Progenitor cell of endocrine pancreas (in vitro differentiated cells): ENCODE results near the gene CYB561A3. TPM values are rescaled to one million over a fixed set of nuclear protein-coding genes. Genes with fewer than 3 reads are reported as not detected.

Experiments used
- DNase-seq: peaks from one replicate; pipeline ENCODE4 v3.0.0; 2021; ENCODE audit warnings: low spot score; ENCODE audit not compliant: unreplicated experiment
- H3K27ac Mint-ChIP-seq: 2 replicates; pipeline ENCODE4 v1.8.0; 2021; ENCODE audit warnings: mild to moderate bottlenecking, moderate library complexity, mixed read lengths
- H3K27me3 Mint-ChIP-seq: 2 replicates; pipeline ENCODE4 v1.8.0; 2021; ENCODE audit warnings: mixed read lengths
- H3K36me3 Mint-ChIP-seq: 2 replicates; pipeline ENCODE4 v1.8.0; 2022; ENCODE audit warnings: mixed read lengths; ENCODE audit not compliant: insufficient read depth
- H3K4me1 Mint-ChIP-seq: 2 replicates; pipeline ENCODE4 v1.8.0; 2021; ENCODE audit warnings: low read depth, mixed read lengths
- H3K4me3 Mint-ChIP-seq: 2 replicates; pipeline ENCODE4 v1.8.0; 2021; ENCODE audit warnings: low read depth, mild to moderate bottlenecking, moderate library complexity, mixed read lengths
- H3K9me3 Mint-ChIP-seq: 2 replicates; pipeline ENCODE4 v1.8.0; 2021; ENCODE audit warnings: low read depth, mixed read lengths
- total RNA-seq: library from RNA; stranded (reverse); gene quantifications from 2 replicates; pipeline ENCODE4 v1.2.1, GENCODE V29; 2021
- TF ChIP-seq, protein P1 (sequence below): fragments of 200-600 bp; sonication (generic); IDR thresholded peaks from one replicate; pipeline ENCODE4 v1.5.0; 2021; ENCODE audit warnings: antibody characterized with exemption, mild to moderate bottlenecking; ENCODE audit not compliant: unreplicated experiment

CYB561A3 gene
- total RNA-seq, 1 donor from 2014 or later, result 45.3 TPM

DNA sequence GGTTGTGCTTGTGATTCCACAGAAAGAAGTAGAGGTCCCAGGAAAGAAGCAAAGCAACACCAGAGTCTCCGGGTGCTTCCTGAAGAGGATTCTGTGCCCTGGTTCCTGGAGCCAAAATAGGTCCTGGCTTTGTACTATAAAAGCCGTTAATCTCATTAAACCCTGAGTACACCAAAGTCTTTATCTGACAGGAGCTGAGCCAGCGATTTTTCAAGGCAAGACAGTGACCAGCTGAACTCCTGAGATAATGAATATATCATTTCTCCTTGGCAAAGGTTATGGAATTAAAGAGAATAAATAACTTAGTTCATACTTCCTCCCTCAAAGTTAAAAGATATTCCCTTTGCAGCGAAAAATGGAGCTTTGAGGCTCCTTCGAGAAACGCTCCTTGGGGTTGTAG is 5.7 kb upstream of the CYB561A3 start:
- Mint-ChIP-seq H3K9me3 (peaks cover 3% of the 10 kb centered on the region), H3K27me3 (no peaks in the 10 kb centered on the region), H3K4me3 (no peak overlapping the region), H3K27ac (no peak overlapping the region), H3K4me1 (peaks cover 10% of the 10 kb centered on the region), H3K36me3 (peaks cover 24% of the 10 kb centered on the region)
- TF ChIP-seq, protein P1, sequence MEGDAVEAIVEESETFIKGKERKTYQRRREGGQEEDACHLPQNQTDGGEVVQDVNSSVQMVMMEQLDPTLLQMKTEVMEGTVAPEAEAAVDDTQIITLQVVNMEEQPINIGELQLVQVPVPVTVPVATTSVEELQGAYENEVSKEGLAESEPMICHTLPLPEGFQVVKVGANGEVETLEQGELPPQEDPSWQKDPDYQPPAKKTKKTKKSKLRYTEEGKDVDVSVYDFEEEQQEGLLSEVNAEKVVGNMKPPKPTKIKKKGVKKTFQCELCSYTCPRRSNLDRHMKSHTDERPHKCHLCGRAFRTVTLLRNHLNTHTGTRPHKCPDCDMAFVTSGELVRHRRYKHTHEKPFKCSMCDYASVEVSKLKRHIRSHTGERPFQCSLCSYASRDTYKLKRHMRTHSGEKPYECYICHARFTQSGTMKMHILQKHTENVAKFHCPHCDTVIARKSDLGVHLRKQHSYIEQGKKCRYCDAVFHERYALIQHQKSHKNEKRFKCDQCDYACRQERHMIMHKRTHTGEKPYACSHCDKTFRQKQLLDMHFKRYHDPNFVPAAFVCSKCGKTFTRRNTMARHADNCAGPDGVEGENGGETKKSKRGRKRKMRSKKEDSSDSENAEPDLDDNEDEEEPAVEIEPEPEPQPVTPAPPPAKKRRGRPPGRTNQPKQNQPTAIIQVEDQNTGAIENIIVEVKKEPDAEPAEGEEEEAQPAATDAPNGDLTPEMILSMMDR, result no peak
- DNase-seq, result no peak

DNA sequence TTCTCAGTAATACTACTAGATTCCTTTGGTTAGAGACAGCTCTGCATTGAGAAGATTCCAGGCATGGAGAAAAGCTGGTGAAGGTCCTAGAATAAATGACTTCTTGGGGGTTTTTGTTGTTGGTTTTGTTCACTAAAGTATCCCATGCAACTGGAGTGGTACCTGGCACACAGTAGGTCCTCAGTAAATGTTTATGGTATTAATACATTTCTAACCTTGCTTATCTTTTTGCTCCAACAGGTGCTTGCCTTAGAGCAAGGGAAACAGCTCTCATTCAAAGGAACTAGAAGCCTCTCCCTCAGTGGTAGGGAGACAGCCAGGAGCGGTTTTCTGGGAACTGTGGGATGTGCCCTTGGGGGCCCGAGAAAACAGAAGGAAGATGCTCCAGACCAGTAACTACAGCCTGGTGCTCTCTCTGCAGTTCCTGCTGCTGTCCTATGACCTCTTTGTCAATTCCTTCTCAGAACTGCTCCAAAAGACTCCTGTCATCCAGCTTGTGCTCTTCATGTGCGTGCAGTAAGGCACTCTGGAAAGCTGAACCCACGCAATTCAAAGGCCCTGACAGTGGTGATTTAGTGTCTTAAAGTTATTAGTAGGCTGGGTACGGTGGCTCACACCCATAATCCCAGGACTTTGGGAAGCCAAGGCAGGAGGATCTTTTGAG is 2.5 kb upstream of the CYB561A3 start:
- peaks cover 10% of the 10 kb centered on the region for H3K36me3 Mint-ChIP-seq
- DNase-seq, result no peak
- H3K4me3 Mint-ChIP-seq, result peak overlapping the region; percentile 100
- TF ChIP-seq, protein P1, result no peak
- no peak overlapping the region for H3K27ac Mint-ChIP-seq
- H3K4me1 Mint-ChIP-seq, result peaks cover 22% of the 10 kb centered on the region
- no peaks in the 10 kb centered on the region for H3K27me3 Mint-ChIP-seq
- no peaks in the 10 kb centered on the region for H3K9me3 Mint-ChIP-seq

DNA sequence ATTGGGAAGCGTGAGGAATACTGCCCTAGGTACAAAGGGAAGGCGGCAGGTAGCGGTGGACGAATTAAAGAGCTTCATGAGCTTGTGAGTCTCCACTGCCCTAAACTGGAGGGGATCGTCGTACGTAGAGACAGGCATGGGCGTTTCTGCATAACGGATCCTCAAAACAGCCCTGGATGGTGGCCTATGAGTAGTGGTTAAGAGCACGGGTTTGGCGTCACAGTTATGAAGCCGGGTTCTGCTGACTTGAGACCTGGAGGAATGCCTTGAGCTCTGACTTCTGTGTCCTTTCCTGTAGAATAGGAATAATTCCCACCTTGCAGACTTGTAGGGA is 827 bp upstream of the CYB561A3 start:
- Mint-ChIP-seq H3K27ac (peak overlapping the region; percentile 99), H3K9me3 (no peaks in the 10 kb centered on the region), H3K36me3 (peaks cover 3% of the 10 kb centered on the region), H3K4me1 (peaks cover 22% of the 10 kb centered on the region), H3K27me3 (no peaks in the 10 kb centered on the region), H3K4me3 (peak overlapping the region; percentile 100)
- no peak for DNase-seq
- TF ChIP-seq, protein P1, result no peak

DNA sequence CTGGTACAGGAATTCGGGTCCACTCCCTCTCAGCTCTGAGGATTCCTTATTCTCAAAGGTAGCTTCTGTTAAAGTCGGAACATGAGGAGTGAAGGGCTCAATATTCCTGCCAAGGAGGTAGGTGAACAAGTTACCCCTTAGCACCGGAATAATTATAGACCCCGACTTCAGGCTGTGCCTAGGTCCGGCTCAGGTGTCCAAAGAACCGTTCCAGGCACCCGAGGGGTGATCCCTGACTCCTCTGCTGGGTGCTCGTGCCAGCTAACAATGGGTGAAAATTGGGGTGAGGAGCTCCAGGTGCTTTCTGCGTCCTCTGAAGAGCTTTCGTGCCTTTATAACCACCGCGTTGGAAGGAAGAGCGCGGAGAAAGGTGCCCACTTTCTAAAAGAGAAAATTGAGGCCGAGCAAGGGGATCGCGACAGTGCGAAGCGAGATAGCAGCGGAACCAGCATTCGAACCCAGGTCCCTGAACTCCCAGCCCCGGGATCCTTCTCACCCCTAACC is 393 bp downstream of the CYB561A3 start:
- Mint-ChIP-seq H3K4me3 (peak overlapping the region; percentile 100), H3K27me3 (no peaks in the 10 kb centered on the region), H3K4me1 (peaks cover 22% of the 10 kb centered on the region), H3K27ac (peak overlapping the region; percentile 99), H3K36me3 (peaks cover 5% of the 10 kb centered on the region), H3K9me3 (no peaks in the 10 kb centered on the region)
- DNase-seq, result no peak
- TF ChIP-seq, protein P1, result no peak

DNA sequence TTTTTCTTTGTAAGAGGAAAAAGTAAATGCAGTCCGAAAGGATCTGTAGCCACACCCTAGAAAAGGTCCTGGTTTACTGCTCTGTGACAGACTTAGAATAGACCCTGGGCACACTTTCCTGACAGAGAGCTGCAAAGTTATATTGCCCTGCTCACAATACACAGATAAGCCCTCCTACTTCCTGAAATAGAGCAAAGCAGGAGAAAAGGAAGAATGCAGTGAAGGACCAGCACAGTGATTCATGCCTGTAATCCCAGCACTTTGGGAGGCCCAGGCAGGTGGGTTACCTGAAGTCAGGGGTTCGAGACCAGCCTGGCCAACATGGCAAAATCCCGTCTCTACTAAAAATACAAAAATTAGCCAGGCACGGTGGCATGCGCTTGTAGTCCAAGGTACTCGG is 2.2 kb downstream of the CYB561A3 start:
- no peak for DNase-seq
- H3K27ac Mint-ChIP-seq, result peak overlapping the region; percentile 49
- H3K9me3 Mint-ChIP-seq, result no peaks in the 10 kb centered on the region
- TF ChIP-seq, protein P1, result no peak
- H3K4me1 Mint-ChIP-seq, result peaks cover 22% of the 10 kb centered on the region
- H3K4me3 Mint-ChIP-seq, result peak overlapping the region; percentile 52
- H3K36me3 Mint-ChIP-seq, result peaks cover 4% of the 10 kb centered on the region
- H3K27me3 Mint-ChIP-seq, result no peaks in the 10 kb centered on the region
